Activated CD4-positive, alpha-beta T cell treated with anti-CD3 and anti-CD28 coated beads, Interleukin-2, amount 50 U/mL, for 1 hour (primary cell): ENCODE measurements around the gene MSANTD1.
"Not testable (repeated sequence)": the region's sequence is repeated elsewhere in the genome, so short reads cannot be mapped to it uniquely, and the experiment has no call there.

Experiments
- DNase-seq: peaks from one replicate; pipeline ENCODE4 v3.0.0-alpha.2; 2020

The MSANTD1 gene

DNA sequence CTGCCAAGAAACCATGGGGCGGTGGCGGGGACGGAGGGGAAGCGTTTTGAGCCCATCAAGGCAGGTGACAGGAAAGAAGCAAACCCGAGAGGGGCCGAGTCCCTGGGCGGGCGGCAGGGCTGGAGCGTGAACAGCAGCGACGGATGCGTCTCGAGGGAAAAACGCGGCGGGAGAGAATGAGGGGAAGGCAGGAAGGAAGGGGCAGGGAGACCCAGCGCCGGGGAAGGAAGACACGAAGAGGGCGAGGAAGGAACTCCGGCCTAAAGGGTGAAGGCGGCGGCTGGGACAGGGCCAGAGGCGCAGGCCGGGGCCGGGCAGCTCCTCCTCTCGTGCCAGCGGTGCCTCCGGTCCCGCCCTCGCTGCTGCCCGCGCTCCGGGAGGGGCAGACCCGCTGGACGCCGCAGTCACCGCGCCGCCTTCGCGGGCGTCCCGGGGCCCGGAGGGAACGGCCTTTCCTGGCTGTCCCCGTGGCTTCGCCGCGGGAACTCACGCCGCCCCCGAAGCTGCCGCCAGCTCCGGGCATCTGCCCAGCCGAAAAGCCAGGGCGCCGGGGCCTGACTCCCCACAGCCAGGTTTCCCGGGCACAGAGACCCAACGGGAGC lies 43.1 kb downstream of the MSANTD1 start:
- no peak for DNase-seq

GRCh38 chr4:3292571-3293400 lies 43.8 kb downstream of the MSANTD1 start, which contains the start of gene RGS12:
Gene RGS12 (plus strand): TSS chr4:3293021. CDS start chr4:3316171, 23,150 bp downstream.
- peak; percentile 79 for DNase-seq

GRCh38 chr4:3293401-3294391 lies 44.7 kb downstream of the MSANTD1 start:
- DNase-seq, result no peak

DNA sequence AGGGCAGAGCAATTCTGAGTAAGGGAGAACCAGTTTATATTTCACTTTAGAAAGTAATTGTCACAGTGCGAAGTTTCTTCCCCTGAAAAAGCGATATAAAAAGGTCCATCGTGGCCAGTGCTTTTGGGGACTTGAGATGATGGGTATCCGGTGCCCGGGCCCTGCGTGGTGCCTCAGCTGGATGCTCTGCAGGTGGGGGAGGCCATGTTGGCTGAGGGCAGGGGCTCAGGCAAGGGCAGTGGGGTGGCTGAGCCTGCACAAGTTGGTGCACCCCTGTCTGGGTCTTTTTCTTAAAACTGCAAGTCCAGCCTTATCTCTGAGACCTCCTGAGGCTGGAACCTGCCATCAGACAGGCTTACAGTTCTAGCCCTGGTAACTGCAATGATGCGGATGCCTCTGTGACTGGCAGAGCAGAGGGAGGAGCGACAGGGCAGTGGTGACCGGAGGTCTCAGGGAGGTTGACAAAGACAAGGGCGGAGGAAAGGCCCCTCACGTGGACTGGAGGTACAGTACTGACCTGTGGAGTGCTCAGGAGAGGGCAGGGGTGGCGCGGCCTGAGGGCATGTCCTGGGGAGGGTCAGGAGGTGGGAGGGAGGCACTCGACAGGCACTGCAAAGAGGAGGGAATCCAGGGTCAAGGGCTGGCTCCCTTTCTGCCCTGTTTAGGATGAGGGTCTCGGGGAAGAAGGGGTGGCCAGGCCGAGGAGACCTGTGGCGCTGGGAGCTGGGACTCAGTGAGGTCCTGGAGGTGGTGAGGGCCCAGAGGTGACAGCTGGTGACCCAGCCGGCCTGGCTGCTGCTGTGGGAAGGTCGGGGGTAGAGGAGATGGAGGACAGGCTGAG lies 45.7 kb downstream of the MSANTD1 start:
- DNase-seq, result no peak

DNA sequence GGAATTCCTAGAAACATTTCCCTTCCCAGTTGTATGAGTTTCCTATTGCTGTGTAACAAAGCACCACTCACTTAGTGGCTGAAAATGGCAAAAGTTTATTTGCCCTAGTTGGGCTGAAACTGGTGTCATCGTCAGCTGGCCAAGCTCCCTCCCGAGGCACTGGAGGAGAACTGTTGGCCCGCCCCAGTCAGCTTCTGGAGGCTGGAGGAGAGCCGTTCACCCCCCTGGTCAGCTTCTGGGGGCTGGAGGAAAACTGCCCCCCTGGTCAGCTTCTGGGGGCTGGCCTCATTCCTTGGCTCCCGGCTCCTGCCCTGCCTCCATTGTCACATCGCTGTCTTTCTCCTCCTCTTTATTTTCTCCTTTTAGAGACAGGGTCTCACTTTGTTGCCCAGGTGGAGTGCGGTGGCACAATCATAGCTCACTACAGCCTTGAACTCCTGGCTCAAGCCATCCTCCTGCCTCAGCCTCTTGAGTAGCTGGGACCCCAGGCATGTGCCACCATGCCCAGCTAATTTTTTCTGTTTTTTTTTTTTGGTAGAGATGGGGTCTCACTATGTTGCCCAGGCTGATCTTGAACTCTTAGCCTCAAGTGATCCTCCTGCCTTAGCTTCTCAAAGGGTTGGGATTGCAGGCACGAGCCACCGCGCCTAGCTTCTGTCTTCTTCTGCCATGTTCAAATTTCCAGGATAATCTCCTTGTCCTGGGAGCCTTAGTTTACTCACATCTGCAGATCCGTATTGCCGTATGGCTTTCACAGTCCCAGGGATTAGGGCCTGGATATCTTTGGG lies 47.1 kb downstream of the MSANTD1 start:
- DNase-seq, result no peak

- no peak for DNase-seq
These were observed 47.7 kb downstream of the MSANTD1 start for GRCh38 chr4:3296651-3297050.

DNA sequence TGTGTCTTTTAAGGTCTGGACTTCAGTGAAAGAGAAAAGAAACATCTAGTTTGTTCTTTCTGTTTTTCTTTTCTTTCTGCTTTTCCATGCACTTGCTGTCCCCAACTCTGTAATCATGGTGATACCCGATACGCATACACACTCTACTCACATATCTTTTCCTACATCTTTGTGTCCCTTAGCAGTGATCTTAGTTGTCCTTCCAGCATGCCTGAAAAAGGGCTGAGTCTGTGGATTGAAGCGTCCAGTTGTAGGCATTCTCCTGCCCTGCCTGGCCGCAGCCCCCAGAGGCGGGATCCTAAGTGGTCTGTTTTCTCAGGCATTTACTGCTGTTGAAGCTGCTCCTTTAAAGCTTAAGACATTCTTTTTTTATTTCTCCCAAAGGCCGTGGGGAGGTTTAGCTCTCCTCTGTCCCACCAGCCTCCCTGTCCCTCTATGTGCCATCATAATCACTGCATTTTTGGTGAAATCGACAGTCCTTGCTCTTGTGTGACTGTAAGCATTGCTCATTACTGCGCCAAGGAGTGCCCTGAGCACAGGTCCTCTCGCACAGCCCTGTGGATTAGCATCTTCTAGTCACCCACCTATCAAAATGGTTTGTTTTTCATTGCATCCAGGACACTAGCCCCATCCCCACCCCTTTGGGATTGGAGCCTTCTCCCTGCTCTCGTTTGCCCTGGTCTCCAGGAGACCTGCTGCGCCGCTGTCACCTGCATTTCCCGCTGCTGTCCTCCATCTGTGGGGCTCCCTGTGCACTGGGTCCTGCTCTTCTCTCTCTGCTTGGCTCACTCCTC lies 48.3 kb downstream of the MSANTD1 start:
- DNase-seq, result no peak

GRCh38 chr4:3299122-3299975 lies 50.4 kb downstream of the MSANTD1 start:
- DNase-seq, result no peak

DNA sequence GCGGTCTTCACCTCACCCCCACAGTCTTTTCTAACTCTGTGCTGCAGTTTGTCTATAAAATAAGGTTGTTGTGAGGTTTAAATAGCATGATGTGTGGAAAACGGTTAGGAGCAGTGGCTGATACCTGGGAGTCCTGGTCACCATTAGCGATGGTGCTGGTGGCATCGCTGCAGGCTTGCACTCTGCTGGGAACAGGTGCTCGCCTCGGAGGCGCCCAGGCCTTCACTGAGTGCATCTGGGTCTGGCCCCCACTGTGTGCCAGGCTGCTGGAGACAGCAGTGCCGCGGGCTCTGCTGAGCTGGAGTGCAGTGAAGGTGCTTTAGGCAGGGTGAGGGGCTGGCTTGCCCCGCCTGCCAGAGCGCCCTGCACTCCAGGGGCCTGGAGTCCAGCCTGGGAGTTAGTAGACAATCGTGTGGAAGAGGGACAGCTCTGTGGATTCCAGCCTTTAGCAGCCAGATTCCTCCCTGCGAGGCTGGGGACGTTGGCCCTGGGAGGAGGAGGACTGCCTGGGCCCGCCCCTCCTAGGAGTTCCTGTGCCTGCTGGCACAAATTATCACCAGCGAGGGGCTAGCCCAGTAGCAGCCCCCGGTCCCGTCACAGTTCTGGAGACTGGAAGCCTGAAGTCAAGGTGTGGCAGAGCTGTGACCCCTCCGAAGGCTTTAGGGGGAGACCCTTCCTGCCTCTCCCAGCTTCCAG lies 51.2 kb downstream of the MSANTD1 start:
- DNase-seq, result no peak

- not testable (repeated sequence) for DNase-seq
These were observed 51.9 kb downstream of the MSANTD1 start for GRCh38 chr4:3300882-3301281.

GRCh38 chr4:3301450-3302172 lies 52.7 kb downstream of the MSANTD1 start:
- peak; percentile 23 for DNase-seq

- peak; percentile 79 for DNase-seq
These were observed 53.3 kb downstream of the MSANTD1 start for GRCh38 chr4:3302173-3302785.

DNA sequence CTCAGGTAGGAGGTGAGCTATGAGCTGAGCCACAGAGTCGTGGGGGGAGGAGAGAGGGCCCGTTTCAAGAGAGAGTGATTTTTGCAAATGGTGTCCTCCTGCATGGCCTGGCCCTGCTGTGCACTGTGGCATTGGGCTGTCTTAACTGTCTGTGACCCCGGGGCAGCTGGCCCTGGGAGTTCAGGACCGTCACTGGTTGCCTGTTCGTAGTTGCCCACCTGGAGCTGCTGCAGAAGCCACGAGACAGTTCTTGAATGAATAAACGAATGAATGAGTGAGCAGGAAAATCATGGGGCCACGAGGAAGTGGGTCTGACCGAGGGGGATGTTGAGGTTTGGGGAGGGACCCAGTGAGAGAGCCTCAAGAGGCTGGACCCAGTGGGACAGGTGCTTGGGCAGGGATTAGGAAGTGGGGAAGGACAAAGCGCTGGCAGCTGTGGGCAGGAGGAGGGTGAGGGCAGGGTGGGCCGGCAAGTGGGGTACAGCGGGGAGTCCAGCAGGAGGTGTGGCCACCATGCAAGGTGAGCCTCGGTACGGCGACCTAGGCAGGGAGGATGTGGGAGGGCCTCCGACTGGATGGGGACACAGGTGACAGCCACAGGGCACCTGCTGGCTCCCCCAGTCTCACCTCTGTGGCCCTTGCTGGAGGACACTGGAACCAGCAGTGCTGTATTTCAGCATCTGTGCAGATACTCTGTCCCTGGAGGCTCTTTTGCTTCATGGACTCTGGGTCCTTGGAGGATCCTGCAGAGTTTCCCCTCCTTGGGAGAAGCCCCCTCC lies 54.0 kb downstream of the MSANTD1 start:
- no peak for DNase-seq

- no peak for DNase-seq
These were observed 54.5 kb downstream of the MSANTD1 start for GRCh38 chr4:3303565-3303824.

DNA sequence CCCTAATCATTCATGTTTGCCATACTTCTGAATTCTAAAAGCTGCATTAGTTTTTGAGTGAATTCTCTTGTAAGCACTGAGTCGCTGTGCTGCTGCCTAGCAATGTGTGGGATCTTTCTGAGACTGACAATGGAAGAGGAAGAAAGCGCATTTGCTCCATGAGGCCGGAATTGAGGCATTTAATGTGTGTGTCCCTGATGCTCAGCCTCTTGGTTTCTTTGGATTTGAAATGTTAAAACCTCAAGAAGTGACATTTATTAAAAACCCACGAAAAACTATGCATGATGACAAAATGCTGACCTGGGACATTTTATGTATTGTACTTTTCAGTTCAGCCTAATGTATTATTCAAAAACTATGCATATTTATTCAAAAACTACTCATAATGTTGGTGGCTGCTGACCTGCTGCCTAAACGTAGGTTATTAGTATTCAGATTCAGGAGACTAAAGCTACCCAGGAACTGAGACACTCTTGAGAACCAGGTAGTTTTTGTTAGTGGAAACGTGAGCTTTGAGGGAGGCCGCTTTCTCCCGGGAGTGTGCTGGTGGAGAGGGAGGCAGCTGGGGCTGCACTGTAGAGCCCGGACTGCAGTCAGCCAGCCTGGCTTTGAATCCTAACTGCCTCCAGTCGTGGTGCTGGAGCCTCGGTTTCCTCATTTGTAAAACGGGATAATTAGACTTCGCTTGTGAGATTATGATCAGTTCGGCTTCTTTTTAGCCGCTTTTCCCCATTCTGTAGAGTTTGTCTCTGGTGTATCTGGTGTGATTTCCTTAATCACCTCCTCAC lies 55.2 kb downstream of the MSANTD1 start:
- DNase-seq, result no peak
